Fibroblast of lung (primary cell): Measurements from ENCODE around the gene FAU. TPM values are rescaled to one million over a fixed set of nuclear protein-coding genes. Genes with fewer than 3 reads are reported as not detected.

ENCODE experiments used
- DNase-seq, 2 donors: peaks; one replicate each; pipeline versions ENCODE4 v3.0.0 to v3.0.0-alpha.2; 2010; ENCODE audit warnings: low read depth in 2 of 2
- H2AFZ ChIP-seq: 2 replicates; pipeline ENCODE4 v1.5.1; 2012; ENCODE audit warnings: low read length, control low read depth, inconsistent platforms
- H3K27ac ChIP-seq: 2 replicates; pipeline ENCODE4 v1.5.1; 2011; ENCODE audit warnings: low read length, control low read depth; ENCODE audit not compliant: insufficient read depth
- H3K27me3 ChIP-seq: 2 replicates; pipeline ENCODE4 v1.5.1; 2011; ENCODE audit warnings: mild to moderate bottlenecking, low read length; ENCODE audit not compliant: control insufficient read depth, insufficient read depth
- H3K36me3 ChIP-seq: 2 replicates; pipeline ENCODE4 v1.5.1; 2011; ENCODE audit warnings: low read length; ENCODE audit not compliant: control insufficient read depth, insufficient read depth
- H3K4me1 ChIP-seq: 2 replicates; pipeline ENCODE4 v1.5.1; 2011; ENCODE audit warnings: low read length; ENCODE audit not compliant: control insufficient read depth, insufficient read depth; ENCODE audit errors: extremely low read depth
- H3K4me2 ChIP-seq: 2 replicates; pipeline ENCODE4 v1.5.1; 2011; ENCODE audit warnings: low read length, control low read depth; ENCODE audit not compliant: insufficient read depth; ENCODE audit errors: extremely low read depth
- H3K4me3 ChIP-seq, 4 experiments: fragments of 200-600 bp in 1 of 4; sonication (generic) in 1 of 4; replicated peaks in 1 of 4; 2 replicates each; pipeline ENCODE4 v1.5.1; 2011 to 2016; ENCODE audit warnings: low read length in 4 of 4, low read depth in 3 of 4, mild to moderate bottlenecking in 3 of 4, control low read depth in 2 of 4, inconsistent platforms in 1 of 4, mixed read lengths in 1 of 4; ENCODE audit not compliant: insufficient read depth in 1 of 4; ENCODE audit errors: control extremely low read depth in 1 of 4
- H3K79me2 ChIP-seq: 2 replicates; pipeline ENCODE4 v1.5.1; 2012; ENCODE audit warnings: mild to moderate bottlenecking, low read length, inconsistent platforms; ENCODE audit not compliant: control insufficient read depth, insufficient read depth
- H3K9ac ChIP-seq: 2 replicates; pipeline ENCODE4 v1.5.1; 2011; ENCODE audit warnings: mild to moderate bottlenecking, low read length, control low read depth; ENCODE audit not compliant: insufficient read depth
- H3K9me3 ChIP-seq: 2 replicates; pipeline ENCODE4 v1.5.1; 2012; ENCODE audit warnings: low read depth, low read length; ENCODE audit not compliant: control insufficient read depth, insufficient read depth
- H4K20me1 ChIP-seq: 2 replicates; pipeline ENCODE4 v1.5.1; 2011; ENCODE audit warnings: low read length; ENCODE audit not compliant: control insufficient read depth, insufficient read depth; ENCODE audit errors: extremely low read depth
- CTCF ChIP-seq, 2 donors: IDR thresholded peaks in 1 of 2; conservative IDR thresholded peaks in 1 of 2; 1 replicate in 1 of 2; 2 replicates in 1 of 2; pipeline ENCODE4 v1.5.1; 2011 to 2012; ENCODE audit warnings: low read length in 2 of 2, control low read depth in 1 of 2, inconsistent platforms in 1 of 2, low read depth in 1 of 2, mild to moderate bottlenecking in 1 of 2
- EZH2 ChIP-seq: IDR thresholded peaks from 2 replicates; pipeline ENCODE4 v1.5.1; 2012; ENCODE audit warnings: low read length, control low read depth, mild to moderate bottlenecking; ENCODE audit errors: missing control alignments
- polyA plus RNA-seq, 2 donors: library from polyadenylated mRNA; depleted of rRNA in 1 of 2; stranded (reverse) in 1 of 2; unstranded in 1 of 2; fragments of >200 nt; gene quantifications; 2 replicates each; pipeline ENCODE4 v1.2.1, GENCODE V29; 2011 to 2012; ENCODE audit warnings: missing spikeins in 1 of 2
- total RNA-seq: library from RNA; depleted of rRNA; stranded (reverse); fragments of >200 nt; gene quantifications from 2 replicates; pipeline ENCODE4 v1.2.1, GENCODE V29; 2014

The FAU gene
- total and polyA plus RNA-seq, 2 donors (not counting 1 experiment from before 2014, with no cell fraction given) = 256 to 336 TPM

GRCh38 chr11:65167656-65168055 is 45.7 kb upstream of the FAU start:
- no peak overlapping the region for H3K4me3 ChIP-seq
- H3K79me2 ChIP-seq = no peaks in the 10 kb centered on the region
- no peak overlapping the region for H3K27ac ChIP-seq
- no peak for TF ChIP-seq CTCF (conservative IDR thresholded peaks at IDR 0.05 in 1 of 2, IDR thresholded peaks at IDR 0.05 in 1 of 2; ENCODE audit: low read depth in 1 of 2, low read length in 2 of 2)
- H3K27me3 ChIP-seq = no peaks in the 10 kb centered on the region
- H3K4me2 ChIP-seq = no peak overlapping the region
- no peak overlapping the region for H3K9ac ChIP-seq
- H4K20me1 ChIP-seq = no peaks in the 10 kb centered on the region
- no peak for DNase-seq
- no peak overlapping the region for H2AFZ ChIP-seq
- H3K4me1 ChIP-seq = peaks cover 3% of the 10 kb centered on the region
- H3K36me3 ChIP-seq = no peaks in the 10 kb centered on the region
- H3K9me3 ChIP-seq = no peaks in the 10 kb centered on the region

- no peaks in the 10 kb centered on the region for H3K36me3 ChIP-seq
- H3K79me2 ChIP-seq = no peaks in the 10 kb centered on the region
- no peak overlapping the region for H3K4me3 ChIP-seq
- no peak overlapping the region for H3K9ac ChIP-seq
- H3K27me3 ChIP-seq = no peaks in the 10 kb centered on the region
- H3K4me2 ChIP-seq = no peak overlapping the region
- no peak overlapping the region for H3K27ac ChIP-seq
- H2AFZ ChIP-seq = no peak overlapping the region
- no peaks in the 10 kb centered on the region for H4K20me1 ChIP-seq
- TF ChIP-seq CTCF (conservative IDR thresholded peaks at IDR 0.05 in 1 of 2, IDR thresholded peaks at IDR 0.05 in 1 of 2; ENCODE audit: low read depth in 1 of 2, low read length in 2 of 2) (no peak), EZH2 (no peak)
- H3K9me3 ChIP-seq = no peaks in the 10 kb centered on the region
- no peak for DNase-seq
- H3K4me1 ChIP-seq = peaks cover 3% of the 10 kb centered on the region
Observed at GRCh38 chr11:65166893-65167292, 45.0 kb upstream of the FAU start.

- Histone ChIP-seq H3K4me2 (peak overlapping the region; percentile 75), H2AFZ (peak overlapping the region; percentile 91), H3K9ac (peak overlapping the region; percentile 21), H3K9me3 (no peaks in the 10 kb centered on the region), H3K27me3 (no peaks in the 10 kb centered on the region), H3K79me2 (no peaks in the 10 kb centered on the region), H4K20me1 (no peaks in the 10 kb centered on the region), H3K36me3 (no peaks in the 10 kb centered on the region), H3K4me3 (peak overlapping the region in 3 of 4 experiments; percentile 8 to 45 (median 37)), H3K27ac (peak overlapping the region; percentile 11), H3K4me1 (peaks cover 3% of the 10 kb centered on the region)
- peak in 1 of 2 donors; percentile 46 for DNase-seq
- TF ChIP-seq CTCF (conservative IDR thresholded peaks at IDR 0.05 in 1 of 2, IDR thresholded peaks at IDR 0.05 in 1 of 2; ENCODE audit: low read depth in 1 of 2, low read length in 2 of 2) (no peak), EZH2 (no peak)
Observed at GRCh38 chr11:65165410-65166317, 43.7 kb upstream of the FAU start.
